Measurements from ENCODE around the gene GTF3C1.

DNA sequence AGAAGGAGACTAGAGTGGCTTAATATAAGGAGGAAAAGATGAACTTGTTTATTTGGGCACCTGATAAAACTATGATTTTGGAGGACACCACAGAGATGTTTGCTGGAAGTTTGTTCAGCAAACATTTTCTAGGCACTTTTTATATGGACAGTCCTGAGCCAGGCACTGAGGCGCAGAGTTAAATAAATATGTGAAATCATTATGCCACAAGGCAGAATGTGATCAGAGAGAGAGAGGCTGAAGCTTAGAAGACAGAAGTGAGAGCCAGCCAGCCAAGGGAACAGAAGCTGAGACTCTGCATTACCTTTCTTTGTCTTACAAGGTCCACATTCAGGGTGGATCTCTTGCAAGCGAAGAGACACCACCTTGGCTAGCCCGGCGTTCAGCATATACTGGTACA lies 21.4 kb downstream of the GTF3C1 start:
- TF ChIP-seq EP300 (IDR thresholded peaks at IDR 0.05) (no peak), POLR2AphosphoS5 (IDR thresholded peaks at IDR 0.05) (no peak)
- TF ChIP-seq, protein P1, sequence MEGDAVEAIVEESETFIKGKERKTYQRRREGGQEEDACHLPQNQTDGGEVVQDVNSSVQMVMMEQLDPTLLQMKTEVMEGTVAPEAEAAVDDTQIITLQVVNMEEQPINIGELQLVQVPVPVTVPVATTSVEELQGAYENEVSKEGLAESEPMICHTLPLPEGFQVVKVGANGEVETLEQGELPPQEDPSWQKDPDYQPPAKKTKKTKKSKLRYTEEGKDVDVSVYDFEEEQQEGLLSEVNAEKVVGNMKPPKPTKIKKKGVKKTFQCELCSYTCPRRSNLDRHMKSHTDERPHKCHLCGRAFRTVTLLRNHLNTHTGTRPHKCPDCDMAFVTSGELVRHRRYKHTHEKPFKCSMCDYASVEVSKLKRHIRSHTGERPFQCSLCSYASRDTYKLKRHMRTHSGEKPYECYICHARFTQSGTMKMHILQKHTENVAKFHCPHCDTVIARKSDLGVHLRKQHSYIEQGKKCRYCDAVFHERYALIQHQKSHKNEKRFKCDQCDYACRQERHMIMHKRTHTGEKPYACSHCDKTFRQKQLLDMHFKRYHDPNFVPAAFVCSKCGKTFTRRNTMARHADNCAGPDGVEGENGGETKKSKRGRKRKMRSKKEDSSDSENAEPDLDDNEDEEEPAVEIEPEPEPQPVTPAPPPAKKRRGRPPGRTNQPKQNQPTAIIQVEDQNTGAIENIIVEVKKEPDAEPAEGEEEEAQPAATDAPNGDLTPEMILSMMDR (IDR thresholded peaks at IDR 0.05): no peak
